Thyroid gland (tissue), 4 donors: ENCODE measurements around the gene ID3.

Experiments used
- CTCF ChIP-seq, 6 experiments: fragments of 200-600 bp in 3 of 6; fragments of 450-650 bp in 3 of 6; sonication (generic) in 3 of 6; IDR thresholded peaks; one replicate each; pipeline ENCODE4 v1.5.1; 2016 to 2019; ENCODE audit warnings: antibody characterized with exemption in 6 of 6, mild to moderate bottlenecking in 2 of 6, inconsistent platforms in 1 of 6, moderate library complexity in 1 of 6
- POLR2A ChIP-seq, 2 donors: fragments of 450-650 bp; IDR thresholded peaks; one replicate each; pipeline ENCODE4 v1.6.1; 2017; ENCODE audit warnings: antibody characterized with exemption in 2 of 2, mild to moderate bottlenecking in 2 of 2, moderate library complexity in 1 of 2

- TF ChIP-seq CTCF (IDR thresholded peaks at IDR 0.05) (no peak), POLR2A (IDR thresholded peaks at IDR 0.05) (no peak)
These were observed 31.4 kb downstream of the ID3 start for GRCh38 chr1:23527900-23528249.
